Chondrocyte (in vitro differentiated cells): ENCODE measurements around the gene TIMM17A. TPM values are rescaled to one million over a fixed set of nuclear protein-coding genes. Genes with fewer than 3 reads are reported as not detected.

Source experiments
- DNase-seq: peaks from one replicate; pipeline ENCODE4 v3.0.0; 2021; ENCODE audit warnings: mixed read lengths, low spot score
- H3K27ac Mint-ChIP-seq: one replicate; pipeline ENCODE4 v1.8.0; 2021; ENCODE audit warnings: mild to moderate bottlenecking, moderate library complexity, mixed read lengths; ENCODE audit not compliant: unreplicated experiment
- H3K27me3 Mint-ChIP-seq: 2 replicates; pipeline ENCODE4 v1.8.0; 2021; ENCODE audit warnings: low read depth, mixed read lengths
- H3K36me3 Mint-ChIP-seq: 2 replicates; pipeline ENCODE4 v1.8.0; 2021; ENCODE audit warnings: low read depth, mixed read lengths
- H3K4me1 Mint-ChIP-seq: 2 replicates; pipeline ENCODE4 v1.8.0; 2021; ENCODE audit warnings: low read depth, mild to moderate bottlenecking, mixed read lengths
- H3K4me3 Mint-ChIP-seq: one replicate; pipeline ENCODE4 v1.8.0; 2021; ENCODE audit warnings: mild to moderate bottlenecking, moderate library complexity, mixed read lengths; ENCODE audit not compliant: unreplicated experiment
- H3K9me3 Mint-ChIP-seq: 2 replicates; pipeline ENCODE4 v1.8.0; 2021; ENCODE audit warnings: low read depth, mixed read lengths
- CTCF ChIP-seq: fragments of 200-600 bp; sonication (generic); IDR thresholded peaks from 2 replicates; pipeline ENCODE4 v1.5.0; 2021; ENCODE audit warnings: antibody characterized with exemption, mild to moderate bottlenecking, moderate library complexity
- total RNA-seq: library from RNA; stranded (reverse); gene quantifications from 3 replicates; pipeline ENCODE4 v1.2.1, GENCODE V29; 2021

Gene TIMM17A
- total RNA-seq, 1 donor from 2014 or later = 68.5 TPM

GRCh38 chr1:201968202-201968925, 13.1 kb downstream of the TIMM17A start:
- peaks cover 5% of the 10 kb centered on the region for H3K4me1 Mint-ChIP-seq

GRCh38 chr1:201970334-201971159, 15.2 kb downstream of the TIMM17A start:
- H3K27ac Mint-ChIP-seq = peak overlapping the region; percentile 57
- H3K9me3 Mint-ChIP-seq = no peaks in the 10 kb centered on the region
- TF ChIP-seq CTCF = no peak
- no peak for DNase-seq
- H3K4me1 Mint-ChIP-seq = peaks cover 5% of the 10 kb centered on the region
- H3K36me3 Mint-ChIP-seq = peaks cover 17% of the 10 kb centered on the region
- no peak overlapping the region for H3K4me3 Mint-ChIP-seq
- no peaks in the 10 kb centered on the region for H3K27me3 Mint-ChIP-seq

More at GRCh38 chr1:201968202-201968925, 13.1 kb downstream of the TIMM17A start:
- DNase-seq = no peak
- no peaks in the 10 kb centered on the region for H3K9me3 Mint-ChIP-seq
- no peak for TF ChIP-seq CTCF
- peaks cover 23% of the 10 kb centered on the region for H3K36me3 Mint-ChIP-seq
- no peaks in the 10 kb centered on the region for H3K27me3 Mint-ChIP-seq
- no peak overlapping the region for H3K4me3 Mint-ChIP-seq
- H3K27ac Mint-ChIP-seq = peak overlapping the region; percentile 17

DNA sequence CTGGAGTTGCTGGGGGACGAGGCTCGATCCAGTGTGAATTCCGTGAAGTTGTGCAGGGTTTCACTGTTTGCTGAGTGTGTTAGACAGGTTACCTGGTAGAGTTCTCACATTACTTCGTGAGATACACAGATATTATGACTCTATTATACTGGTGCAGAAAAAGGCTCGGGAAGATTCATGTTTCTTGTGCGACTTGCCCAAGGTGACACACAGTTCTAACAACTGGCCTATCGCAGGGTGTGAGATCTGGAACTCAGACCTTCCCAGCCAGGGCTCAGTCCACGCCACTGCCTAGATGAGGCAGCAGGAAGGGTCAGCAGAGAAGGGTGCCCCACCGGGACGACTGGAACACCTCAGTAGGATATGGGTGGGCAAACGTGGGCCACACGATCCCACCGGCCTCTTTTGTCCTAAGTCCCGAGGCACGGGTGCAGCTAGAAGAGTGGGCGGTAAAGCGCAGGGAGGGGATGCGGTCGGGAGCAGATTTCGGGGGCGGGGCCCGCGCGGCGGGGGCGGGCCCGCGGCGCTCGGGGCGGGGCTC, 26.8 kb downstream of the TIMM17A start:
- DNase-seq = no peak
- peak overlapping the region; percentile 93 for H3K27ac Mint-ChIP-seq
- TF ChIP-seq CTCF = no peak
- no peaks in the 10 kb centered on the region for H3K9me3 Mint-ChIP-seq
- H3K4me1 Mint-ChIP-seq = peaks cover 30% of the 10 kb centered on the region
- no peaks in the 10 kb centered on the region for H3K36me3 Mint-ChIP-seq
- no peaks in the 10 kb centered on the region for H3K27me3 Mint-ChIP-seq
- H3K4me3 Mint-ChIP-seq = peak overlapping the region; percentile 83

GRCh38 chr1:201982623-201983379, 27.5 kb downstream of the TIMM17A start, which contains the start of gene RNPEP:
RNPEP (plus strand) TSS chr1:201982648; CDS start chr1:201982667, 19 bp downstream.
- Mint-ChIP-seq H3K27me3 (no peaks in the 10 kb centered on the region), H3K4me1 (peaks cover 30% of the 10 kb centered on the region), H3K27ac (peak within 1 kb of the TSS; percentile 93), H3K36me3 (no peaks in the 10 kb centered on the region), H3K4me3 (peak within 1 kb of the TSS; percentile 94), H3K9me3 (no peaks in the 10 kb centered on the region)
- DNase-seq = no peak
- TF ChIP-seq CTCF = peak; percentile 56
